ENCODE results near the gene SOAT2. TPM values are rescaled to one million over a fixed set of nuclear protein-coding genes. Genes with fewer than 3 reads are reported as not detected.
"Not testable (repeated sequence)": the region's sequence is repeated elsewhere in the genome, so short reads cannot be mapped to it uniquely, and the experiment has no call there.

SOAT2 gene
- total RNA-seq, 1 experiment from 2014 or later: not detected

DNA sequence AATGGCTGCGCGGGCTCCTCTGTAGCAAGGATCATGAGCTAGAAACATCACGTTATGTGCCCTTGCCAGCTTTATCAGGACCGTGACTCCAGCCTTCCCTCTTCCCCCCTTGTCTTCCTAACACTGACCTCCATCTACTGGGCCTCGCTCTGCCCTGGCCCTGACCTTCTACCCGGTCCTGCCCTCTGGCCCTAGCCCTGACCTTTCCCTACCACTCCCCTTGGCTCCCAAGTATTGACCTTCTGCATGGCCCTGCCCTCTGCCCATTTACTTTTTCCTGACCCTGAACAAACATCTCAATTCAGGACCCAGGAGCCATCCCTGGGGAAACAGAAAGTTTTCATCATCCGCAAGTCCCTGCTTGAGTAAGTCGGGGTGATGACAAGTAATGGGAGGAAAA is 2.0 kb downstream of the SOAT2 start:
- CTCF ChIA-PET: no interaction called here
- no peaks in the 10 kb centered on the region for H3K36me3 Mint-ChIP-seq (ENCODE audit: insufficient read depth, unreplicated experiment)
- intact Hi-C loops (cut with micrococcal nuclease; ENCODE audit: unreplicated experiment): no loop called here
- TF ChIP-seq, protein P1, sequence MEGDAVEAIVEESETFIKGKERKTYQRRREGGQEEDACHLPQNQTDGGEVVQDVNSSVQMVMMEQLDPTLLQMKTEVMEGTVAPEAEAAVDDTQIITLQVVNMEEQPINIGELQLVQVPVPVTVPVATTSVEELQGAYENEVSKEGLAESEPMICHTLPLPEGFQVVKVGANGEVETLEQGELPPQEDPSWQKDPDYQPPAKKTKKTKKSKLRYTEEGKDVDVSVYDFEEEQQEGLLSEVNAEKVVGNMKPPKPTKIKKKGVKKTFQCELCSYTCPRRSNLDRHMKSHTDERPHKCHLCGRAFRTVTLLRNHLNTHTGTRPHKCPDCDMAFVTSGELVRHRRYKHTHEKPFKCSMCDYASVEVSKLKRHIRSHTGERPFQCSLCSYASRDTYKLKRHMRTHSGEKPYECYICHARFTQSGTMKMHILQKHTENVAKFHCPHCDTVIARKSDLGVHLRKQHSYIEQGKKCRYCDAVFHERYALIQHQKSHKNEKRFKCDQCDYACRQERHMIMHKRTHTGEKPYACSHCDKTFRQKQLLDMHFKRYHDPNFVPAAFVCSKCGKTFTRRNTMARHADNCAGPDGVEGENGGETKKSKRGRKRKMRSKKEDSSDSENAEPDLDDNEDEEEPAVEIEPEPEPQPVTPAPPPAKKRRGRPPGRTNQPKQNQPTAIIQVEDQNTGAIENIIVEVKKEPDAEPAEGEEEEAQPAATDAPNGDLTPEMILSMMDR (IDR thresholded peaks at IDR 0.05; ENCODE audit: unreplicated experiment): no peak
- peaks cover 12% of the 10 kb centered on the region for H3K4me1 Mint-ChIP-seq (ENCODE audit: low read depth, unreplicated experiment)
- no peak overlapping the region for H3K4me3 Mint-ChIP-seq (ENCODE audit: low read depth, unreplicated experiment)
- no TSS peak for BruUV-seq (replicated peaks)
- no peaks in the 10 kb centered on the region for H3K27me3 Mint-ChIP-seq (ENCODE audit: unreplicated experiment)
- H3K27ac Mint-ChIP-seq (ENCODE audit: unreplicated experiment): no peak overlapping the region
- H3K9me3 Mint-ChIP-seq (ENCODE audit: low read depth, unreplicated experiment): no peaks in the 10 kb centered on the region
- no peak for DNase-seq

DNA sequence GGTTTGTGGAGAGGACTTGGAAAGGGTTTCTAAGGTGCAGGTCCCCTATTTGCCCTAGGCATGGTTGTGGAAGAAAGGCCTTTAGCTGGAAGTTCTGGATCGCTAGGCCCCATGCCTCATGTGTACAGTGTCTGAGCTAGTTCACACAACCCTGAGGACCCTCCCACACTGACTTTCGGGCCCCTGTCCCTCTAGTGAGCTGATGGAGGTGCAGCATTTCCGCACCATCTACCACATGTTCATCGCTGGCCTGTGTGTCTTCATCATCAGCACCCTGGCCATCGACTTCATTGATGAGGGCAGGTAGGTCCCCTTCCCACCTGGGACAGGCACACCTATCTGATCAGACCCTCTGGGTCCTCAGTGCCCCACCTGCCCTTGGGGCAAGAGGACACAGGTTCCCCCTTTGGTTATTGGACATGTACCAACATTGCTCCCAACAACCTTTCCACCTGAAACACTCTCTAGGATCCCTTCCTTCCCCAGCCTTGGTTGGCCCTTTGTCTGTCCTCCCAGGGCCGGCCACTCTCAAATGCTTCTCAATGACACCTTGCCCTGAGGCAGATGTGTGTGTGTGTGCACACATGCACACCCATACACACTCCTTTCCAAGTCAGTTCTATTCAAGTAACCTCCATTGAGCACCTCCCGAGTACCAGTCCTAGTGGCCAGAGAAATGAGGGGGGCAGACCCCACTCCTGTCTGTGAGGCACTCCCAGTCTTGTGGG is 2.6 kb downstream of the SOAT2 start:
- intact Hi-C loops (cut with micrococcal nuclease; ENCODE audit: unreplicated experiment): no loop called here
- Mint-ChIP-seq H3K9me3 (ENCODE audit: low read depth, unreplicated experiment) (no peaks in the 10 kb centered on the region), H3K27ac (ENCODE audit: unreplicated experiment) (no peak overlapping the region), H3K4me3 (ENCODE audit: low read depth, unreplicated experiment) (no peak overlapping the region), H3K4me1 (ENCODE audit: low read depth, unreplicated experiment) (peaks cover 12% of the 10 kb centered on the region), H3K36me3 (ENCODE audit: insufficient read depth, unreplicated experiment) (no peaks in the 10 kb centered on the region), H3K27me3 (ENCODE audit: unreplicated experiment) (no peaks in the 10 kb centered on the region)
- DNase-seq: no peak
- TF ChIP-seq, protein P1 (IDR thresholded peaks at IDR 0.05; ENCODE audit: unreplicated experiment): no peak
- CTCF ChIA-PET: no interaction called here
- BruUV-seq (replicated peaks): no TSS peak

GRCh38 chr12:53107122-53107521 is 3.8 kb downstream of the SOAT2 start:
- no peaks in the 10 kb centered on the region for H3K9me3 Mint-ChIP-seq (ENCODE audit: low read depth, unreplicated experiment)
- no peaks in the 10 kb centered on the region for H3K27me3 Mint-ChIP-seq (ENCODE audit: unreplicated experiment)
- intact Hi-C loops (cut with micrococcal nuclease; ENCODE audit: unreplicated experiment): no loop called here
- TF ChIP-seq, protein P1 (IDR thresholded peaks at IDR 0.05; ENCODE audit: unreplicated experiment): no peak
- no peak overlapping the region for H3K27ac Mint-ChIP-seq (ENCODE audit: unreplicated experiment)
- no peaks in the 10 kb centered on the region for H3K36me3 Mint-ChIP-seq (ENCODE audit: insufficient read depth, unreplicated experiment)
- no TSS peak for BruUV-seq (replicated peaks)
- H3K4me3 Mint-ChIP-seq (ENCODE audit: low read depth, unreplicated experiment): no peak overlapping the region
- DNase-seq: no peak
- H3K4me1 Mint-ChIP-seq (ENCODE audit: low read depth, unreplicated experiment): peaks cover 9% of the 10 kb centered on the region
- CTCF ChIA-PET: no interaction called here

DNA sequence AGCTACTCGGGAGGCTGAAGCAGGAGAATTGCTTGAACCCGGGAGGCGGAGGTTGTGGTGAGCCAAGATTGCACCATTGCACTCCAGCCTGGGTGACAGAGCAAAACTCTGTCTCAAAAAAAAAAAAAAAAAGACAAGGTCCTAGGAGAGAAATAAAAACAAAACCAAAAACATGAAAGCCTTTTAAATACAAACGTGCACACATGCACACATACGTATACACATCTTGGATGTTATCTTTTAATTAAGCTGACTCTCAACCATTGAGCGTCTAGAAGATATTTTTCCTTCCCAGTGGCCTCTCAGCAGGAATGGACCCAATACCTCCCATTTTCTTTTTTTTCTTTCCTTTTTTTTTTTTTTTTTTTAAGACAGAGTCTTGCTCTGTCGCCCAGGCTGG is 9.1 kb downstream of the SOAT2 start:
- H3K4me3 Mint-ChIP-seq (ENCODE audit: low read depth, unreplicated experiment); H3K4me1 Mint-ChIP-seq (ENCODE audit: low read depth, unreplicated experiment); H3K27ac Mint-ChIP-seq (ENCODE audit: unreplicated experiment); DNase-seq; H3K36me3 Mint-ChIP-seq (ENCODE audit: insufficient read depth, unreplicated experiment); H3K27me3 Mint-ChIP-seq (ENCODE audit: unreplicated experiment); BruUV-seq (replicated peaks); intact Hi-C loops (cut with micrococcal nuclease; ENCODE audit: unreplicated experiment); H3K9me3 Mint-ChIP-seq (ENCODE audit: low read depth, unreplicated experiment): not testable (repeated sequence)
- CTCF ChIA-PET: interaction anchor here (0.7 kb wide), 1 partner anchor 9 kb away, joined by 4 read pairs; the partner anchor contains the start of gene SOAT2

DNA sequence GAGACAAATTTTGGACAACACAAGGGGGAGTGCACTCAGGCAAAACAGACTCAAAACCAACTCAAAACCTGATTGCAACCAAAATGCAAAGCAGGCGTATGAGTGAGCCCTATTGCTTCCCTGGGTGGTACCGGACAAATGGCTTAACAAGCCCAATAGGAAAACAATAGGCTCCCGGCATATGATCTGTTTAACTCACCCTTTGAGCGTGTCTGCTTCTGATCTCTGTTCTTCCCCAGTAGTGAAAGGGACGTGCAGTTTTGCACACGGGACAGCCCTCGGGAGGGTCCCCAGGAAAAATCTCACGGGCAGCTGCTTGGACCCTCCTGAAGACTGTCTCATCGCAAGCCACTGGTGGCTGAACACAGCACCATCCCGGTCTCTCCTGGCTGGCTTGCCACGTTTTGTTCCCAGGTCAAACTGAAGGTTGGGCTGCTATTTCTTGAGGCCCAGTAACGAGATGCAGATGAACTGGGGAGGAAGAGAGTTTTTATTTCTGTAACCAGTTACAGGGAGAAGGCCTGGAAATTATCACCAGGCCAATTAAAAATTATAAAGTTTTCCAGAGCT is 9.9 kb downstream of the SOAT2 start:
- no TSS peak for BruUV-seq (replicated peaks)
- H3K4me3 Mint-ChIP-seq (ENCODE audit: low read depth, unreplicated experiment): no peak overlapping the region

More for the DNA sequence above, 9.9 kb downstream of the SOAT2 start:
- intact Hi-C loops (cut with micrococcal nuclease; ENCODE audit: unreplicated experiment): no loop called here
- H3K27ac Mint-ChIP-seq (ENCODE audit: unreplicated experiment): no peak overlapping the region
- no peaks in the 10 kb centered on the region for H3K36me3 Mint-ChIP-seq (ENCODE audit: insufficient read depth, unreplicated experiment)
- TF ChIP-seq, protein P1 (IDR thresholded peaks at IDR 0.05; ENCODE audit: unreplicated experiment): no peak
- no peak for DNase-seq
- H3K27me3 Mint-ChIP-seq (ENCODE audit: unreplicated experiment): peaks cover 2% of the 10 kb centered on the region
- CTCF ChIA-PET: interaction anchor here (0.7 kb wide), 1 partner anchor 10 kb away, joined by 4 read pairs; the partner anchor contains the start of gene SOAT2
- H3K4me1 Mint-ChIP-seq (ENCODE audit: low read depth, unreplicated experiment): no peaks in the 10 kb centered on the region
- H3K9me3 Mint-ChIP-seq (ENCODE audit: low read depth, unreplicated experiment): no peaks in the 10 kb centered on the region

Data from Calu3 (cell line).